ENCODE data around the gene PCA3. TPM values are rescaled to one million over a fixed set of nuclear protein-coding genes. Genes with fewer than 3 reads are reported as not detected.

Gene PCA3
- total RNA-seq, 6 donors from 2014 or later, result 0.17 TPM; not detected in 5

- Histone ChIP-seq H3K27ac (no peak overlapping the region), H3K27me3 (no peaks in the 10 kb centered on the region), H3K36me3 (no peaks in the 10 kb centered on the region), H3K4me3 (no peak overlapping the region), H3K4me1 (no peaks in the 10 kb centered on the region), H3K9me3 (no peaks in the 10 kb centered on the region)
- TF ChIP-seq POLR2A (IDR thresholded peaks at IDR 0.05), result no peak
- TF ChIP-seq POLR2AphosphoS5 (IDR thresholded peaks at IDR 0.05), result no peak
- TF ChIP-seq CTCF (IDR thresholded peaks at IDR 0.05), result no peak
- no peak for TF ChIP-seq EP300 (IDR thresholded peaks at IDR 0.05)
- DNase-seq (no peak), ATAC-seq (ENCODE audit: low FRiP score in 2 of 2) (no peak)
- 88 to 92% methylated on average over 1 of the region's 1 CpG for WGBS, 2 donors
Measured at GRCh38 chr9:76799473-76799872, 35.2 kb downstream of the PCA3 start.

GRCh38 chr9:76800901-76801300 lies 36.7 kb downstream of the PCA3 start:
- ATAC-seq (ENCODE audit: low FRiP score in 2 of 2) (no peak), DNase-seq (no peak)
- Histone ChIP-seq H3K4me1 (no peaks in the 10 kb centered on the region), H3K9me3 (no peaks in the 10 kb centered on the region), H3K36me3 (no peaks in the 10 kb centered on the region), H3K4me3 (no peak overlapping the region), H3K27me3 (no peaks in the 10 kb centered on the region), H3K27ac (no peak overlapping the region)
- 69 to 75% methylated on average over 1 of the region's 1 CpG for WGBS, 2 donors
- TF ChIP-seq POLR2A (IDR thresholded peaks at IDR 0.05) (no peak), CTCF (IDR thresholded peaks at IDR 0.05) (no peak), EP300 (IDR thresholded peaks at IDR 0.05) (no peak), POLR2AphosphoS5 (IDR thresholded peaks at IDR 0.05) (no peak)

- H3K27me3 ChIP-seq, result no peaks in the 10 kb centered on the region
- H3K9me3 ChIP-seq, result no peaks in the 10 kb centered on the region
- H3K4me3 ChIP-seq, result no peak overlapping the region
- no peak for DNase-seq
- no peak overlapping the region for H3K27ac ChIP-seq
- no peak for TF ChIP-seq POLR2A (IDR thresholded peaks at IDR 0.05)
- no peak for TF ChIP-seq EP300 (IDR thresholded peaks at IDR 0.05)
- no peak for TF ChIP-seq CTCF (IDR thresholded peaks at IDR 0.05)
- no peak for TF ChIP-seq POLR2AphosphoS5 (IDR thresholded peaks at IDR 0.05)
- no peaks in the 10 kb centered on the region for H3K4me1 ChIP-seq
- no peaks in the 10 kb centered on the region for H3K36me3 ChIP-seq
- ATAC-seq (ENCODE audit: low FRiP score in 2 of 2), result no peak
- WGBS, 2 donors, result 54 to 60% methylated on average over 2 of the region's 2 CpGs
Measured at GRCh38 chr9:76803083-76803482, 38.8 kb downstream of the PCA3 start.

- no peak for ATAC-seq (ENCODE audit: low FRiP score in 2 of 2)
- H3K36me3 ChIP-seq, result no peaks in the 10 kb centered on the region
Measured at GRCh38 chr9:76803762-76804161, 39.5 kb downstream of the PCA3 start.

More at GRCh38 chr9:76803762-76804161, 39.5 kb downstream of the PCA3 start:
- Histone ChIP-seq H3K9me3 (no peaks in the 10 kb centered on the region), H3K4me1 (no peaks in the 10 kb centered on the region), H3K27ac (no peak overlapping the region), H3K4me3 (no peak overlapping the region), H3K27me3 (no peaks in the 10 kb centered on the region)
- 81 to 86% methylated on average over 7 of the region's 7 CpGs for WGBS, 2 donors
- TF ChIP-seq EP300 (IDR thresholded peaks at IDR 0.05) (no peak), POLR2AphosphoS5 (IDR thresholded peaks at IDR 0.05) (no peak), CTCF (IDR thresholded peaks at IDR 0.05) (no peak), POLR2A (IDR thresholded peaks at IDR 0.05) (no peak)
- DNase-seq, result no peak
